Heart right ventricle (tissue), 16 donors: Measurements from ENCODE around the gene EREG. TPM values are rescaled to one million over a fixed set of nuclear protein-coding genes. Genes with fewer than 3 reads are reported as not detected.

ENCODE experiments used
- ATAC-seq, 8 donors: fragments of 200-7000 bp; cut with Tn5 transposase; one replicate each; pipeline ENCODE4 v1.9.1; 2020; ENCODE audit warnings: mild to moderate bottlenecking in 8 of 8, moderate library complexity in 8 of 8, moderate number of reproducible peaks in 1 of 8
- DNase-seq, 2 donors: peaks; one replicate each; pipeline ENCODE4 v3.0.0-alpha.2; 2020
- H3K27ac ChIP-seq, 10 donors: fragments of 200-600 bp; sonication (generic) in 2 of 10; one replicate each; pipeline versions ENCODE4 v1.5.0 to v1.8.0; 2020 to 2022; ENCODE audit warnings: mild to moderate bottlenecking in 3 of 10
- H3K27me3 ChIP-seq, 7 donors: fragments of 200-600 bp; one replicate each; pipeline ENCODE4 v1.8.0; 2021 to 2022; ENCODE audit warnings: mild to moderate bottlenecking in 2 of 7
- H3K36me3 ChIP-seq, 9 donors: fragments of 200-600 bp; sonication (generic) in 1 of 9; one replicate each; pipeline versions ENCODE4 v1.5.0 to v1.8.0; 2020 to 2022; ENCODE audit warnings: mild to moderate bottlenecking in 2 of 9
- H3K4me1 ChIP-seq, 9 donors: fragments of 200-600 bp; sonication (generic) in 1 of 9; one replicate each; pipeline versions ENCODE4 v1.5.0 to v1.8.0; 2020 to 2022; ENCODE audit warnings: mild to moderate bottlenecking in 4 of 9
- H3K4me3 ChIP-seq, 10 donors: fragments of 200-600 bp; sonication (generic) in 2 of 10; one replicate each; pipeline versions ENCODE4 v1.5.0 to v1.8.0; 2020 to 2022; ENCODE audit warnings: mild to moderate bottlenecking in 7 of 10, moderate library complexity in 2 of 10
- H3K9me3 ChIP-seq, 11 donors: fragments of 200-600 bp in 10 of 11; sonication (generic) in 2 of 11; one replicate each; pipeline versions ENCODE4 v1.5.0 to v1.8.0; 2013 to 2022; ENCODE audit warnings: mild to moderate bottlenecking in 2 of 11, control low read depth in 1 of 11, moderate library complexity in 1 of 11
- WGBS, 2 donors: extraction: QIAGEN DNeasy Blood & Tissue Kit; methylation state at CpG; one replicate each; pipeline ENCODE4 v1.1.7; 2013; ENCODE audit warnings: inconsistent platforms in 1 of 2; 5-methylcytosine and 5-hydroxymethylcytosine counted together
- intact Hi-C, 10 donors: fragments of 100-400 bp; cut with DNase I; formaldehyde crosslinking; loops; one replicate each; pipeline versions ENCODE4 v1.11.1 to v1.14.2; 2022
- polyA plus RNA-seq, 2 donors: library from polyadenylated mRNA; stranded (reverse); fragments of 200-250 nt; gene quantifications; one replicate each; pipeline ENCODE4 v1.2.3, GENCODE V29; 2013
- total RNA-seq, 10 donors: library from RNA; stranded (reverse); fragmentation: NEBNext Ultra II Directional in 3 of 10; extraction: Animal tissue kit (Norgen Biotek cat#: 25700) in 3 of 10; gene quantifications; one replicate each; pipeline versions ENCODE4 v1.2.1 to v1.2.4, GENCODE V29; 2021 to 2023
- TF ChIP-seq, protein P1 (sequence below), 9 donors: fragments of 200-600 bp; sonication (generic) in 2 of 9; IDR thresholded peaks; one replicate each; pipeline versions ENCODE4 v1.5.0 to v1.8.0; 2021 to 2022; ENCODE audit warnings: antibody characterized with exemption in 9 of 9, mild to moderate bottlenecking in 5 of 9, moderate library complexity in 1 of 9
- donor health status: Arrhythmogenic right ventricular cardiomyopathy.
- donor health status: ischemic (EF 13 %, LVEDD 7.1; RV severe dilation, severe dysfunction).
- donor health status: healthy with polysubstance abuse.
- donor health status: DM: no; HTN: yes; CAD: no.
- donor health status: DM: no; HTN: no; CAD: no.
- donor health status: ischemic (EF 25% LVEDD 6.9; RV normal size, moderate dysfunction).
- donor health status: ischemic (EF 25% LVEDD 5.7; RV mildly dilated, moderate dysfunction).
- donor health status: healthy.
- donor health status: DM: yes; HTN: yes; CAD: no.
- donor health status: Ischemic cardiomyopathy.
- donor health status: ischemic (EF 35%, LVEDD 5.7; RV mildly dilated, moderate dysfunction).
- donor health status: nonischemic (EF 11% LVEDD 7.7; RV severe dilation, severe dysfunction).
- donor health status: DM: yes; HTN: yes; CAD: no.
- donor health status: PGD.
- donor health status: ischemic (EF 29% LVEDD 5.4; RV normal size, mild dysfunction).
- donor health status: nonischemic (EF 23%, LVEDD 6.1; RV moderate dilation, normal function).

EREG gene
- total and polyA plus RNA-seq, 12 donors, result 0.06 to 4.0 (median 0.20) TPM; not detected in 2

DNA sequence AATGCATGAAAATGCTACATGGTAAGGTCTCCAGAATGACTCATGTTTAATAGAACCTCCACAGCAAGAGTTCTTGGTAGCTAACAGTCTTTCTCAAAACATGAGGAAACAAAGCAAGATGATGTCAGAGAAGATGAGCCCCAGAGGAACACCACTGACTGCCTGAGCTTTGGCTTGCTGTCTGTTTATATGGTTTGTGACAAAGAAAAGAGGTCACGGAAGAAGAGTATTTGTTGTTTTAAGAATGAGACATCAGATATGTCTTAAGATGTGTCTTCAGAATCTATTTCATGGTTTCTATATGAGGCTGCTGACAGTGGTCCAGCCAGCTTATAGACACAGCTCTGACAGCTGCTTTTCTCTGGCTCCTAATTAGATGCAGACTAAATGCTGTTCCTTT is 61.2 kb downstream of the EREG start:
- 52 to 81% methylated on average over 1 of the region's 1 CpG for WGBS, 2 donors
- Histone ChIP-seq H3K27me3 (no peaks in the 10 kb centered on the region), H3K36me3 (no peaks in the 10 kb centered on the region), H3K4me3 (no peak overlapping the region), H3K9me3 (no peaks in the 10 kb centered on the region), H3K4me1 (peaks cover 0 to 22% (median 18%) of the 10 kb centered on the region in 9 donors), H3K27ac (no peak overlapping the region)
- TF ChIP-seq, protein P1, sequence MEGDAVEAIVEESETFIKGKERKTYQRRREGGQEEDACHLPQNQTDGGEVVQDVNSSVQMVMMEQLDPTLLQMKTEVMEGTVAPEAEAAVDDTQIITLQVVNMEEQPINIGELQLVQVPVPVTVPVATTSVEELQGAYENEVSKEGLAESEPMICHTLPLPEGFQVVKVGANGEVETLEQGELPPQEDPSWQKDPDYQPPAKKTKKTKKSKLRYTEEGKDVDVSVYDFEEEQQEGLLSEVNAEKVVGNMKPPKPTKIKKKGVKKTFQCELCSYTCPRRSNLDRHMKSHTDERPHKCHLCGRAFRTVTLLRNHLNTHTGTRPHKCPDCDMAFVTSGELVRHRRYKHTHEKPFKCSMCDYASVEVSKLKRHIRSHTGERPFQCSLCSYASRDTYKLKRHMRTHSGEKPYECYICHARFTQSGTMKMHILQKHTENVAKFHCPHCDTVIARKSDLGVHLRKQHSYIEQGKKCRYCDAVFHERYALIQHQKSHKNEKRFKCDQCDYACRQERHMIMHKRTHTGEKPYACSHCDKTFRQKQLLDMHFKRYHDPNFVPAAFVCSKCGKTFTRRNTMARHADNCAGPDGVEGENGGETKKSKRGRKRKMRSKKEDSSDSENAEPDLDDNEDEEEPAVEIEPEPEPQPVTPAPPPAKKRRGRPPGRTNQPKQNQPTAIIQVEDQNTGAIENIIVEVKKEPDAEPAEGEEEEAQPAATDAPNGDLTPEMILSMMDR (IDR thresholded peaks at IDR 0.05), result no peak
- intact Hi-C loops, result no loop called here
- peak in 1 of 2 donors; percentile 8 for DNase-seq
- peak in 2 of 8 donors; percentile 23 to 54 for ATAC-seq

- intact Hi-C loops, result no loop called here
- no peak for DNase-seq
- H3K27ac ChIP-seq, result no peak overlapping the region
- no peaks in the 10 kb centered on the region for H3K9me3 ChIP-seq
- no peaks in the 10 kb centered on the region for H3K36me3 ChIP-seq
- no peaks in the 10 kb centered on the region for H3K27me3 ChIP-seq
- no peak for ATAC-seq
- TF ChIP-seq, protein P1 (IDR thresholded peaks at IDR 0.05), result no peak
- no peak overlapping the region for H3K4me3 ChIP-seq
- peaks cover 0 to 26% (median 7%) of the 10 kb centered on the region in 9 donors for H3K4me1 ChIP-seq
Measured at GRCh38 chr4:74428276-74428675, 63.3 kb downstream of the EREG start.

DNA sequence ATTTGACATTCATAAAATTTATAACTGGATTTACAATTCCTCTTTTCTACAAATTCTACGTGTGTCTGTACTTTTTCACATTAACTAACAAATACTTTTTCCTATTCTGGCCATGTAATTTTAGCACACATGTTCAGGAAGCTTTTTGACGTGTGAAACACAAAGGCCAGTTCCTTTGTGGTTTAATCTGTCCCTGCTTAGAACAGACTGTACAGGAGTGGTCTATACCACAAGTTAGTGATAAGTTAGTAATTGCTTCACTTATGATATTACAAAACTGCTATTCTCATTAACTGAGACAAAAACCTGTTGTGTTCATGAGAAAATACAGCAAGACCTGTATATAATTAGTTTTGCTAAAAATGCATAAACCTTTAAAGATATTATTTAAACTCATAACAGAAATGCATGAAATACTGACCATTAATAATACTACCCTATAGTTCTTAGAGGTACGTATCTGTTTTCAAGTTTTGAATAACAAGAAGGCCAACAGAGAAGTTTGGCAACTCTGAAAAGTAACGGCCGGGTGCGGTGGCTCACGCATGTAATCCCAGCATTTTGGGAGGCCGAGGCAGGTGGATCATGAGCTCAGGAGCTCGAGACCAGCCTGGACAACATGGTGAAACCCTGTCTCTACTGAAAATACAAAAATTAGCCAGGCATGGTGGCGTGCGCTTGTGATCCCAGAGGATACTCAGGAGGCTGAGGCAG is 66.3 kb downstream of the EREG start:
- 70 to 73% methylated on average over 11 of the region's 11 CpGs for WGBS, 2 donors
- Histone ChIP-seq H3K9me3 (no peaks in the 10 kb centered on the region), H3K4me1 (peaks cover 0 to 21% (median 0%) of the 10 kb centered on the region in 9 donors), H3K36me3 (no peaks in the 10 kb centered on the region), H3K27ac (peak overlapping the region in 1 of 10 donors; percentile 20), H3K4me3 (no peak overlapping the region), H3K27me3 (no peaks in the 10 kb centered on the region)
- TF ChIP-seq, protein P1 (IDR thresholded peaks at IDR 0.05), result no peak
- ATAC-seq, result peak in 6 of 8 donors; percentile 54 to 96 (median 80)
- DNase-seq, result no peak
- intact Hi-C loops, result no loop called here

DNA sequence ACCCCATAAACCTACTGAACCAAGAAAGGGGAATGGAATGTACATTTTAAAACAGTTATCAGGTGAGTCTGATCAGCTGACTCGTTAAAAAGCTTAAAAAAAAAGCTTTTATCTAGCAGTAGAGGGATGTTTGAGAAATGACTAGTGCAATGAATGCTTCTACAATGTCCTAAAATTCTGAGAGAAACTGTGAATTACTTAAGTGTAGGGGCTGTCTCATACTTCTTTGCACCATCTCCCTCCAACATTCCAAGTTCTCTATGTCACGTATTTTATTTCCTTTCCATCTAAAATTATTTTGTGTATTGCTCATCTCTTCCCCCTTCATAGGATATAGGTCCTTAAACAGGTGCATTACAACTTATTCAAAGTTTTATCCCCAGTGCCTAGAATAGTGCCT is 68.1 kb downstream of the EREG start:
- H3K4me3 ChIP-seq, result no peak overlapping the region
- H3K27me3 ChIP-seq, result no peaks in the 10 kb centered on the region
- TF ChIP-seq, protein P1 (IDR thresholded peaks at IDR 0.05), result no peak
- H3K9me3 ChIP-seq, result no peaks in the 10 kb centered on the region
- H3K27ac ChIP-seq, result no peak overlapping the region
- DNase-seq (no peak), ATAC-seq (no peak)
- intact Hi-C loops, result no loop called here
- H3K36me3 ChIP-seq, result no peaks in the 10 kb centered on the region
- WGBS, 2 donors, result 62 to 79% methylated on average over 2 of the region's 2 CpGs
- peaks cover 0 to 21% (median 0%) of the 10 kb centered on the region in 9 donors for H3K4me1 ChIP-seq
